B cell (primary cell): Measurements from ENCODE around the gene SART1. TPM values are rescaled to one million over a fixed set of nuclear protein-coding genes. Genes with fewer than 3 reads are reported as not detected.
"Not testable (repeated sequence)": the region's sequence is repeated elsewhere in the genome, so short reads cannot be mapped to it uniquely, and the experiment has no call there.

ENCODE experiments used
- ATAC-seq: fragments of 200-7000 bp; cut with Tn5 transposase; one replicate; pipeline ENCODE4 v1.10.0; 2021; ENCODE audit warnings: low read depth, mild to moderate bottlenecking, moderate number of reproducible peaks, moderate library complexity
- CTCF ChIA-PET: fragments of 350-600 bp; sonication (Branson Sonifier 250); formaldehyde crosslinking; loops from one replicate; lab custom pipeline; 2021; ENCODE audit warnings: antibody characterized with exemption, inconsistent platforms; lab: Charles Lee
- POLR2A ChIA-PET: fragments of 350-600 bp; sonication (Branson Sonifier 250); formaldehyde crosslinking; loops from one replicate; lab custom pipeline; 2021; ENCODE audit warnings: antibody characterized with exemption; lab: Charles Lee
- DNase-seq: peaks from one replicate; pipeline ENCODE4 v3.0.0; 2013
- H2AFZ ChIP-seq: 2 replicates; pipeline ENCODE4 v1.6.1; 2012; ENCODE audit warnings: mild to moderate bottlenecking, low read depth, low read length; ENCODE audit not compliant: insufficient read depth, poor library complexity, severe bottlenecking
- H3K27ac ChIP-seq, 2 donors: 1 replicate in 1 of 2; 2 replicates in 1 of 2; pipeline ENCODE4 v1.5.1; 2012 to 2013; ENCODE audit warnings: low read length in 2 of 2, mild to moderate bottlenecking in 2 of 2, moderate library complexity in 1 of 2
- H3K27me3 ChIP-seq, 4 experiments: fragments of 200-600 bp in 1 of 4; sonication (generic) in 1 of 4; replicated peaks in 1 of 4; 1 replicate in 2 of 4; 2 replicates in 2 of 4; pipeline versions ENCODE4 v1.6.1 to v1.7.0; 2013 to 2016; ENCODE audit warnings: low read length in 3 of 4, mild to moderate bottlenecking in 2 of 4, mixed read lengths in 1 of 4, moderate library complexity in 1 of 4; ENCODE audit not compliant: insufficient read depth in 4 of 4, control insufficient read depth in 3 of 4; ENCODE audit errors: control extremely low read depth in 1 of 4
- H3K36me3 ChIP-seq, 2 experiments: replicated peaks in 1 of 2; 1 replicate in 1 of 2; 2 replicates in 1 of 2; pipeline versions ENCODE4 v1.6.1 to v1.7.1; 2013; ENCODE audit warnings: low read length in 1 of 2; ENCODE audit not compliant: insufficient read depth in 2 of 2, control insufficient read depth in 1 of 2; ENCODE audit errors: control extremely low read depth in 1 of 2, extremely low read depth in 1 of 2
- H3K4me1 ChIP-seq, 2 donors: fragments of 200-600 bp in 1 of 2; sonication (generic) in 1 of 2; 1 replicate in 1 of 2; 2 replicates in 1 of 2; pipeline versions ENCODE4 v1.5.1 to v1.6.1; 2013 to 2017; ENCODE audit warnings: low read length in 2 of 2; ENCODE audit not compliant: control insufficient read depth in 2 of 2, insufficient read depth in 2 of 2
- H3K4me2 ChIP-seq: replicated peaks from 2 replicates; pipeline ENCODE3; 2012; ENCODE audit warnings: mild to moderate bottlenecking, low read depth, low read length; ENCODE audit not compliant: poor library complexity, severe bottlenecking
- H3K4me3 ChIP-seq, 5 experiments: fragments of 200-600 bp in 1 of 5; sonication (generic) in 1 of 5; 1 replicate in 3 of 5; 2 replicates in 2 of 5; pipeline versions ENCODE4 v1.5.1 to v1.7.0; 2011 to 2016; ENCODE audit warnings: low read length in 4 of 5, mild to moderate bottlenecking in 4 of 5, low read depth in 2 of 5, control low read depth in 1 of 5, moderate library complexity in 1 of 5; ENCODE audit not compliant: insufficient read depth in 1 of 5; ENCODE audit errors: control extremely low read depth in 1 of 5, extremely low read depth in 1 of 5
- H3K79me2 ChIP-seq: fragments of 200-600 bp; sonication (generic); one replicate; pipeline ENCODE4 v1.6.0; 2016; ENCODE audit warnings: low read length; ENCODE audit not compliant: control insufficient read depth, insufficient read depth
- H3K9ac ChIP-seq: fragments of 200-600 bp; sonication (generic); 2 replicates; pipeline ENCODE4 v1.6.1; 2017; ENCODE audit warnings: mild to moderate bottlenecking, low read length, moderate library complexity
- H3K9me3 ChIP-seq, 3 donors: one replicate each; pipeline versions ENCODE4 v1.6.1 to v1.7.1; 2013; ENCODE audit warnings: low read length in 2 of 3; ENCODE audit not compliant: control insufficient read depth in 2 of 3, insufficient read depth in 1 of 3; ENCODE audit errors: control extremely low read depth in 1 of 3
- H4K20me1 ChIP-seq: 2 replicates; pipeline ENCODE4 v1.6.0; 2012; ENCODE audit warnings: mild to moderate bottlenecking, low read length; ENCODE audit not compliant: insufficient read depth, control insufficient read depth, poor library complexity, severe bottlenecking
- H3K27ac Mint-ChIP-seq: one replicate; pipeline ENCODE4 v1.8.0; 2021; ENCODE audit warnings: mixed read lengths
- H3K27me3 Mint-ChIP-seq: one replicate; pipeline ENCODE4 v1.8.0; 2021; ENCODE audit warnings: mixed read lengths
- H3K4me1 Mint-ChIP-seq: one replicate; pipeline ENCODE4 v1.8.0; 2021; ENCODE audit warnings: mixed read lengths
- H3K4me3 Mint-ChIP-seq: one replicate; pipeline ENCODE4 v1.8.0; 2021; ENCODE audit warnings: mixed read lengths
- H3K9me3 Mint-ChIP-seq: one replicate; pipeline ENCODE4 v1.8.0; 2022; ENCODE audit warnings: mixed read lengths; ENCODE audit not compliant: insufficient read depth
- CTCF ChIP-seq: fragments of 200-600 bp; IDR thresholded peaks from one replicate; pipeline ENCODE4 v1.8.0; 2022; ENCODE audit warnings: antibody characterized with exemption, mild to moderate bottlenecking
- EZH2 ChIP-seq: IDR thresholded peaks from 2 replicates; pipeline ENCODE4 v1.6.1; 2012; ENCODE audit warnings: borderline replicate concordance, low read depth, mild to moderate bottlenecking, moderate library complexity, low read length; ENCODE audit not compliant: insufficient read depth, poor library complexity, severe bottlenecking
- WGBS: methylation state at CpG from one replicate; pipeline ENCODE4 v1.1.5; 2013; ENCODE audit warnings: missing lambda C conversion rate; ENCODE audit not compliant: insufficient coverage; 5-methylcytosine and 5-hydroxymethylcytosine counted together
- intact Hi-C: fragments of 100-400 bp; cut with micrococcal nuclease; formaldehyde crosslinking; loops from one replicate; pipeline ENCODE4 v1.10.0; 2022
- polyA plus RNA-seq: library from polyadenylated mRNA; depleted of rRNA; stranded (reverse); fragments of >200 nt; gene quantifications from 2 replicates; pipeline ENCODE4 v1.2.3, GENCODE V29; 2012
- total RNA-seq, 2 donors: library from RNA; stranded (reverse); fragments of 120-200 nt in 1 of 2; gene quantifications; 1 replicate in 1 of 2; 2 replicates in 1 of 2; pipeline versions ENCODE4 v1.2.3 to v1.2.4, GENCODE V29; 2013 to 2022

Gene SART1
- total and polyA plus RNA-seq, 2 donors (not counting 1 experiment from before 2014, with no cell fraction given) = 74.5 to 102 TPM

- peaks cover 8% of the 10 kb centered on the region for H3K27me3 Mint-ChIP-seq
- CTCF ChIA-PET = interaction anchor here (1.1 to 1.9 kb wide), 4 partner anchors 15 to 148 kb away, joined by 3 to 6 read pairs (median 4); partner anchors contain the start of gene MUS81
- no peak for DNase-seq
- POLR2A ChIA-PET = no interaction called here
- H3K4me3 Mint-ChIP-seq = no peak overlapping the region
- Histone ChIP-seq H3K4me2 (no peak overlapping the region), H3K4me1 (peaks cover 15 to 19% of the 10 kb centered on the region in 2 donors), H3K9ac (no peak overlapping the region), H4K20me1 (peaks cover 23% of the 10 kb centered on the region), H3K27ac (no peak overlapping the region), H2AFZ (no peak overlapping the region), H3K27me3 (peaks cover 0 to 19% (median 10%) of the 10 kb centered on the region in 4 experiments), H3K9me3 (peaks cover 0 to 9% (median 0%) of the 10 kb centered on the region in 3 donors), H3K79me2 (peaks cover 22% of the 10 kb centered on the region), H3K36me3 (peaks cover 0 to 23% of the 10 kb centered on the region in 2 experiments), H3K4me3 (no peak overlapping the region)
- peaks cover 11% of the 10 kb centered on the region for H3K4me1 Mint-ChIP-seq
- no CpG with 5 or more reads among the region's 2 CpGs for WGBS
- intact Hi-C loops = no loop called here
- H3K9me3 Mint-ChIP-seq = no peaks in the 10 kb centered on the region
- TF ChIP-seq EZH2 (no peak), CTCF (no peak)
- no peak for ATAC-seq
- no peak overlapping the region for H3K27ac Mint-ChIP-seq
These were observed 46.5 kb downstream of the SART1 start for GRCh38 chr11:66008095-66008467.

GRCh38 chr11:66008468-66009101 lies 47.1 kb downstream of the SART1 start:
- POLR2A ChIA-PET = interaction anchor here (0.7 kb wide), 1 partner anchor 27 kb away, joined by 3 read pairs; no protein-coding TSS in a partner anchor
- ATAC-seq (no peak), DNase-seq (peak; percentile 12)
- Mint-ChIP-seq H3K27ac (no peak overlapping the region), H3K4me3 (no peak overlapping the region), H3K9me3 (no peaks in the 10 kb centered on the region), H3K27me3 (peaks cover 8% of the 10 kb centered on the region), H3K4me1 (peaks cover 6% of the 10 kb centered on the region)
- 62% methylated on average over 9 of the region's 10 CpGs for WGBS
- H3K27me3 ChIP-seq = peaks cover 0 to 24% (median 12%) of the 10 kb centered on the region in 4 experiments
- peaks cover 0 to 12% (median 0%) of the 10 kb centered on the region in 3 donors for H3K9me3 ChIP-seq
- intact Hi-C loops = no loop called here
- H2AFZ ChIP-seq = no peak overlapping the region
- H3K79me2 ChIP-seq = peaks cover 20% of the 10 kb centered on the region
- CTCF ChIA-PET = interaction anchor here (0.7 to 1.9 kb wide), 7 partner anchors 14 to 149 kb away, joined by 3 to 6 read pairs (median 3); partner anchors contain the start of gene MUS81
- no peak overlapping the region for H3K9ac ChIP-seq
- H3K4me3 ChIP-seq = no peak overlapping the region
- no peak overlapping the region for H3K4me2 ChIP-seq
- H4K20me1 ChIP-seq = peaks cover 18% of the 10 kb centered on the region
- TF ChIP-seq EZH2 (no peak), CTCF (no peak)
- peaks cover 11 to 14% of the 10 kb centered on the region in 2 donors for H3K4me1 ChIP-seq
- no peak overlapping the region for H3K27ac ChIP-seq
- peaks cover 0 to 19% of the 10 kb centered on the region in 2 experiments for H3K36me3 ChIP-seq

- WGBS = 97% methylated on average over 4 of the region's 4 CpGs
- H3K4me1 Mint-ChIP-seq, H3K27ac Mint-ChIP-seq, H2AFZ ChIP-seq, H3K4me3 Mint-ChIP-seq, H3K9me3 Mint-ChIP-seq, intact Hi-C loops, H3K27ac ChIP-seq, DNase-seq, H3K4me3 ChIP-seq, H3K27me3 Mint-ChIP-seq, H3K36me3 ChIP-seq, H3K9ac ChIP-seq, POLR2A ChIA-PET, H4K20me1 ChIP-seq, ATAC-seq, H3K4me2 ChIP-seq: not testable (repeated sequence)
- peaks cover 11 to 13% of the 10 kb centered on the region in 2 donors for H3K4me1 ChIP-seq
- H3K27me3 ChIP-seq = peaks cover 0 to 29% (median 12%) of the 10 kb centered on the region in 4 experiments
- peaks cover 13% of the 10 kb centered on the region for H3K79me2 ChIP-seq
- CTCF ChIA-PET = interaction anchor here (1.3 kb wide), 1 partner anchor 59 kb away, joined by 3 read pairs; no protein-coding TSS in a partner anchor
- peaks cover 0 to 12% (median 0%) of the 10 kb centered on the region in 3 donors for H3K9me3 ChIP-seq
These were observed 48.5 kb downstream of the SART1 start for GRCh38 chr11:66010036-66010435.
